T-helper 2 cell treated with Interferon-gamma antibody and Interleukin-4, amounts not matched to agents 100 ng/mL and 5 ng/mL, for 36 hours (primary cell): ENCODE data around the gene PCDHB11. TPM values are rescaled to one million over a fixed set of nuclear protein-coding genes. Genes with fewer than 3 reads are reported as not detected.
"Not testable (repeated sequence)": the region's sequence is repeated elsewhere in the genome, so short reads cannot be mapped to it uniquely, and the experiment has no call there.

Experiments used
- intact Hi-C: fragments of 100-400 bp; cut with micrococcal nuclease; formaldehyde crosslinking; loops from one replicate; pipeline ENCODE4 v1.15.1; 2023
- total RNA-seq: library from RNA; stranded (reverse); gene quantifications from 2 replicates; pipeline ENCODE4 v1.2.3, GENCODE V29; 2022

The PCDHB11 gene
- total RNA-seq, 1 donor from 2014 or later = not detected

DNA sequence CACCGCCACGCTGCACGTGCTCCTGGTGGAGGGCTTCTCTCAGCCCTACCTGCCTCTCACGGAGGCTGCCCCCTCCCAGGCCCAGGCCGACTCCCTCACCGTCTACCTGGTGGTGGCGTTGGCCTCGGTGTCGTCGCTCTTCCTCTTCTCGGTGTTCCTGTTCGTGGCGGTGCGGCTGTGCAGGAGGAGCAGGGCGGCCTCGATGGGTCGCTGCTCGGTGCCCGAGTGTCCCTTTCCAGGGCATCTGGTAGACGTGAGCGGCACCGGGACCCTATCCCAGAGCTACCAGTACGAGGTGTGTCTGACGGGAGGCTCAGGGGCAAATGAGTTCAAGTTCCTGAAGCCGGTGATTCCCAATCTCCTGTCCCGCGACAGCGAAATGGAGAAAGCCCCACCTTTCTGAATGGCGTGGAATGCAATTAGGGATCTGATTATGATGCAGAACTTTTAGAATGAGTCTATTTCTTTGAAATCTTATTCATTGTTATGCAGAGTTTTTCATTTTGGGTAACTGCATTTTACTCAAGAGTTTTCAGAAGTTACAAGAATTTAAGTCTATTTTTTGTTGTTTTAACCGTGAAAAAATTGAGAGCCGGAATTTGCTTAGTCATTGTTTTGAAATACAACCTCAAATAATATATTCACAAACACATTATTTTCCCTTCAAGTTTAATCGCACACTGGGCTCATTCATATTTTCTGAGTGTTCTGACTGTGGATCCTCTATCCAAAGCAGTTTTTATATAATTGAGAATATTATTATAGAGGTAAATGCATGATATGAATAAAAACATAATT is 37.3 kb downstream of the PCDHB11 start:
- intact Hi-C loops = loop anchor here (10.0 kb wide), 2 partner anchors 178 to 362 kb away; partner anchors contain the start of genes PCDHA12, PCDHGA10 and PCDHGB7

DNA sequence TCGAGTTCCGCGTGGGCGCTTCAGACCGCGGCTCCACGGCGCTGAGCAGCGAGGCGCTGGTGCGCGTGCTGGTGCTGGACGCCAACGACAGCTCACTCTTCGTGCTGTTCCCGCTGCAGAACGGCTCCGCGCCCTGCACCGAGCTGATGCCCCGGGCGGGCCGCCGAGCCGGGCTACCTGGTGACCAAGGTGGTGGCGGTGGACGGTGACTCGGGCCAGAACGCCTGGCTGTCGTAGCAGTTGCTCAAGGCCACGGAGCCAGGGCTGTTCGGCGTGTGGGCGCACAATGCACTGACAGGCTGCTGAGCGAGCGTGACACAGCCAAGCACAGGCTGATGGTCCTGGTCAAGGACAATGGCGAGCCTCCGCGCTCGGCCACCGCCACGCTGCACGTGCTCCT is 42.1 kb downstream of the PCDHB11 start:
- intact Hi-C loops = no loop called here

DNA sequence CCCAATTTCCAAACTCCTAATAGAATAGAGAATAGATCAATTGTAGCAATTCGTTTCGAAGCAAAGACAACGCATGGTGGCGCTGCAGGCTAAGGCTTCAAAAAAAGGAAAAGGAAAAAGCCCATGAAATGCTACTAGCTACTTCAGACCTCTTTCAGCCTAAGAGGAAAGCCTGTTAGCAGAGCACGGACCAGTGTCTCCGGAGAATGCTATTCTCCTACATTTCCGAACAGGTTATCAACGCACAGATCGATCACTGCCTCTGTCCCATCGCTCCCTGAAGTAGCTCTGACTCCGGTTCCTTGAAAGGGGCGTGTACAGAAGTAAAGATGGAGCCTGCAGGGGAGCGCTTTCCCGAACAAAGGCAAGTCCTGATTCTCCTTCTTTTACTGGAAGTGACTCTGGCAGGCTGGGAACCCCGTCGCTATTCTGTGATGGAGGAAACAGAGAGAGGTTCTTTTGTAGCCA is 45.9 kb downstream of the PCDHB11 start, which contains the start of gene PCDHB15:
Gene PCDHB15, plus strand, starts transcription at position 146 of the 468 bp plus-strand sequence. Its CDS starts 184 bp downstream, at position 330.
- intact Hi-C loops = no loop called here

DNA sequence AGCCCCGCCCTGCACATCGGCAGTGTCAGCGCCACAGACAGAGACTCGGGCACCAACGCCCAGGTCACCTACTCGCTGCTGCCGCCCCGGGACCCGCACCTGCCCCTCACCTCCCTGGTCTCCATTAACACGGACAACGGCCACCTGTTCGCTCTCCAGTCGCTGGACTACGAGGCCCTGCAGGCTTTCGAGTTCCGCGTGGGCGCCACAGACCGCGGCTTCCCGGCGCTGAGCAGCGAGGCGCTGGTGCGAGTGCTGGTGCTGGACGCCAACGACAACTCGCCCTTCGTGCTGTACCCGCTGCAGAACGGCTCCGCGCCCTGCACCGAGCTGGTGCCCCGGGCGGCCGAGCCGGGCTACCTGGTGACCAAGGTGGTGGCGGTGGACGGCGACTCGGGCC is 47.5 kb downstream of the PCDHB11 start:
- intact Hi-C loops = not testable (repeated sequence)

DNA sequence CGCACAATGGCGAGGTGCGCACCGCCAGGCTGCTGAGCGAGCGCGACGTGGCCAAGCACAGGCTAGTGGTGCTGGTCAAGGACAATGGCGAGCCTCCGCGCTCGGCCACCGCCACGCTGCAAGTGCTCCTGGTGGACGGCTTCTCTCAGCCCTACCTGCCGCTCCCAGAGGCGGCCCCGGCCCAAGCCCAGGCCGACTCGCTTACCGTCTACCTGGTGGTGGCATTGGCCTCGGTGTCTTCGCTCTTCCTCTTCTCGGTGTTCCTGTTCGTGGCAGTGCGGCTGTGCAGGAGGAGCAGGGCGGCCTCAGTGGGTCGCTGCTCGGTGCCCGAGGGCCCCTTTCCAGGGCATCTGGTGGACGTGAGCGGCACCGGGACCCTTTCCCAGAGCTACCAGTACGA is 48.0 kb downstream of the PCDHB11 start:
- intact Hi-C loops = not testable (repeated sequence)

DNA sequence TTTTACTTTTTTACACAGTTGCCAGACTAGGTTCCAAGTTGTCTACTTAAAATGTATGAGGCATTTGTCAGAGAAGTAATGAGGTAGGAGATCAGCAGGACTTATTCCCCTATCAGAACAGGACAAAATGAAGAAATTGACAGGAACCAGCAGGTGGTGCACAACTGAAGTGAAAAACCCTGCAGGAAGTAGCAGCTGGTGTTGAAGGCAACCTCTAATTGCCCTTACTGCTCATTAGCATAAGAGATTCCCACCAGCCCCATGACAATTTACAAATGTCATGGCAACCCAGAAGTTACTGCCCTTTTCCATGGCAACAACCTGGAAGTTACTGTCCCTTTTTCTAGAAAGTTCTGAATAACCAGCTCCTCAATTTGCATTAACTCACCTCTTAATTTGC is 51.1 kb downstream of the PCDHB11 start:
- intact Hi-C loops = no loop called here

Other genes starting within 250 kb of the PCDHB11 start
- gene PCDHAC2, start 233.2 kb upstream of the PCDHB11 start, total RNA-seq = not detected in 2 replicates
- gene PCDHB1, start 148.3 kb upstream of the PCDHB11 start, total RNA-seq = not detected in 2 replicates
- 0.09 and 0.14 TPM in 2 replicates for gene PCDHB2, start 105.0 kb upstream of the PCDHB11 start, total RNA-seq
- not detected in 2 replicates for gene PCDHB3, start 99.2 kb upstream of the PCDHB11 start, total RNA-seq
- not detected in 2 replicates for gene PCDHB4, start 77.8 kb upstream of the PCDHB11 start, total RNA-seq
- not detected in 2 replicates for gene PCDHB5, start 64.4 kb upstream of the PCDHB11 start, total RNA-seq
- not detected in 2 replicates for gene PCDHB6, start 49.6 kb upstream of the PCDHB11 start, total RNA-seq
- gene PCDHB7, start 27.0 kb upstream of the PCDHB11 start, total RNA-seq = not detected in 2 replicates
- not detected in 2 replicates for gene PCDHB8, start 21.8 kb upstream of the PCDHB11 start, total RNA-seq
- gene PCDHB16, start 17.2 kb upstream of the PCDHB11 start, total RNA-seq = not detected in 2 replicates
- gene PCDHB9, start 12.5 kb upstream of the PCDHB11 start, total RNA-seq = not detected in 2 replicates
- gene PCDHB10, start 7.3 kb upstream of the PCDHB11 start, total RNA-seq = not detected in 2 replicates
- gene PCDHB12, start 9.1 kb downstream of the PCDHB11 start, total RNA-seq = not detected in 2 replicates
- gene PCDHB13, start 14.3 kb downstream of the PCDHB11 start, total RNA-seq = not detected in 2 replicates
- gene PCDHB14, start 23.7 kb downstream of the PCDHB11 start, total RNA-seq = not detected in 2 replicates
- gene PCDHB15, start 45.8 kb downstream of the PCDHB11 start, total RNA-seq = not detected in 2 replicates
- gene SLC25A2, start 104.4 kb downstream of the PCDHB11 start, total RNA-seq = 0.25 and 0.59 TPM in 2 replicates
- 60.8 and 64.9 TPM in 2 replicates for gene TAF7, start 121.2 kb downstream of the PCDHB11 start, total RNA-seq
- gene PCDHGA1, start 130.9 kb downstream of the PCDHB11 start, total RNA-seq = 0.09 TPM in 2 replicates
- 0.14 and 0.23 TPM in 2 replicates for gene PCDHGA2, start 139.1 kb downstream of the PCDHB11 start, total RNA-seq
- gene PCDHGA3, start 144.2 kb downstream of the PCDHB11 start, total RNA-seq = 0.23 and 0.34 TPM in 2 replicates
- 0.18 and 0.20 TPM in 2 replicates for gene PCDHGB1, start 150.5 kb downstream of the PCDHB11 start, total RNA-seq
- gene PCDHGA4, start 155.4 kb downstream of the PCDHB11 start, total RNA-seq = 0.43 and 0.45 TPM in 2 replicates
- 0.93 and 1.0 TPM in 2 replicates for gene PCDHGB2, start 160.4 kb downstream of the PCDHB11 start, total RNA-seq
- 0.41 and 0.55 TPM in 2 replicates for gene PCDHGA5, start 164.5 kb downstream of the PCDHB11 start, total RNA-seq
- 0.59 and 0.93 TPM in 2 replicates for gene PCDHGB3, start 170.6 kb downstream of the PCDHB11 start, total RNA-seq
- 0.57 and 0.70 TPM in 2 replicates for gene PCDHGA6, start 174.3 kb downstream of the PCDHB11 start, total RNA-seq
- gene PCDHGA7, start 183.1 kb downstream of the PCDHB11 start, total RNA-seq = 0.30 TPM in 2 replicates
- 0.18 and 0.23 TPM in 2 replicates for gene PCDHGB4, start 188.1 kb downstream of the PCDHB11 start, total RNA-seq
- gene PCDHGA8, start 193.0 kb downstream of the PCDHB11 start, total RNA-seq = 0.18 TPM in 2 replicates
- 0.55 and 0.61 TPM in 2 replicates for gene PCDHGB5, start 198.3 kb downstream of the PCDHB11 start, total RNA-seq
- 0.25 and 0.34 TPM in 2 replicates for gene PCDHGA9, start 203.2 kb downstream of the PCDHB11 start, total RNA-seq
- gene PCDHGB6, start 208.4 kb downstream of the PCDHB11 start, total RNA-seq = 0.25 and 0.41 TPM in 2 replicates
- 0.34 and 0.41 TPM in 2 replicates for gene PCDHGA10, start 213.4 kb downstream of the PCDHB11 start, total RNA-seq
- 0.20 and 0.39 TPM in 2 replicates for gene PCDHGB7, start 218.1 kb downstream of the PCDHB11 start, total RNA-seq
- 0.11 and 0.25 TPM in 2 replicates for gene PCDHGA11, start 221.4 kb downstream of the PCDHB11 start, total RNA-seq
- gene PCDHGA12, start 230.9 kb downstream of the PCDHB11 start, total RNA-seq = 0.16 and 0.18 TPM in 2 replicates